Stimulated activated CD4-positive, alpha-beta T cell treated with anti-CD3 and anti-CD28 coated beads, Interleukin-4, amount 100 ng/mL, for 4 hours (primary cell): ENCODE data around the gene MAP1LC3B2.

Experiments
- DNase-seq, 2 experiments: peaks; one replicate each; pipeline ENCODE4 v3.0.0-alpha.2; 2020

MAP1LC3B2 gene

GRCh38 chr12:116559162-116559935 is at the start of gene MAP1LC3B2:
TSS of gene MAP1LC3B2 (plus strand) at chr12:116559381. CDS start at chr12:116575943, 16,562 bp downstream.
- DNase-seq: peak; percentile 34 to 66

- no peak for DNase-seq
These were observed 45.2 kb upstream of the MAP1LC3B2 start for GRCh38 chr12:116513944-116514343.

- DNase-seq: no peak
These were observed 43.5 kb upstream of the MAP1LC3B2 start for GRCh38 chr12:116515684-116516083.

- DNase-seq: no peak
These were observed 42.5 kb upstream of the MAP1LC3B2 start for GRCh38 chr12:116516657-116517056.

GRCh38 chr12:116517431-116518045 is 41.6 kb upstream of the MAP1LC3B2 start:
- no peak for DNase-seq

- DNase-seq: no peak
These were observed 38.9 kb upstream of the MAP1LC3B2 start for GRCh38 chr12:116520225-116520760.

GRCh38 chr12:116520801-116521471 is 38.2 kb upstream of the MAP1LC3B2 start:
- no peak for DNase-seq

- DNase-seq: no peak
These were observed 34.9 kb upstream of the MAP1LC3B2 start for GRCh38 chr12:116524311-116524710.

GRCh38 chr12:116524964-116525379 is 34.2 kb upstream of the MAP1LC3B2 start:
- DNase-seq: no peak

GRCh38 chr12:116525418-116526001 is 33.7 kb upstream of the MAP1LC3B2 start:
- no peak for DNase-seq

GRCh38 chr12:116528065-116528464 is 31.1 kb upstream of the MAP1LC3B2 start:
- DNase-seq: no peak

- DNase-seq: no peak
These were observed 30.7 kb upstream of the MAP1LC3B2 start for GRCh38 chr12:116528498-116528897.

GRCh38 chr12:116529048-116529447 is 30.1 kb upstream of the MAP1LC3B2 start:
- DNase-seq: no peak

GRCh38 chr12:116529686-116530085 is 29.5 kb upstream of the MAP1LC3B2 start:
- no peak for DNase-seq

- no peak for DNase-seq
These were observed 26.8 kb upstream of the MAP1LC3B2 start for GRCh38 chr12:116532428-116532827.

- no peak for DNase-seq
These were observed 26.2 kb upstream of the MAP1LC3B2 start for GRCh38 chr12:116532986-116533342.

- DNase-seq: peak; percentile 69 to 79
These were observed 25.6 kb upstream of the MAP1LC3B2 start for GRCh38 chr12:116533343-116534251.

GRCh38 chr12:116534311-116535121 is 24.7 kb upstream of the MAP1LC3B2 start:
- no peak for DNase-seq

GRCh38 chr12:116535241-116535640 is 23.9 kb upstream of the MAP1LC3B2 start:
- DNase-seq: no peak

GRCh38 chr12:116537101-116537904 is 21.9 kb upstream of the MAP1LC3B2 start:
- DNase-seq: no peak
